Type B pancreatic cell (in vitro differentiated cells): ENCODE measurements around the gene PLCH2. TPM values are rescaled to one million over a fixed set of nuclear protein-coding genes. Genes with fewer than 3 reads are reported as not detected.

Experiments
- DNase-seq: peaks from one replicate; pipeline ENCODE4 v3.0.0; 2021; ENCODE audit warnings: mixed read lengths; ENCODE audit not compliant: unreplicated experiment; ENCODE audit errors: extremely low spot score
- H3K27ac Mint-ChIP-seq: 2 replicates; pipeline ENCODE4 v1.8.0; 2021; ENCODE audit warnings: mild to moderate bottlenecking, mixed read lengths
- H3K27me3 Mint-ChIP-seq: 2 replicates; pipeline ENCODE4 v1.8.0; 2021; ENCODE audit warnings: mixed read lengths
- H3K36me3 Mint-ChIP-seq: 2 replicates; pipeline ENCODE4 v1.8.0; 2021; ENCODE audit warnings: mixed read lengths
- H3K4me1 Mint-ChIP-seq: one replicate; pipeline ENCODE4 v1.8.0; 2021; ENCODE audit warnings: mixed read lengths; ENCODE audit not compliant: unreplicated experiment
- H3K4me3 Mint-ChIP-seq: 2 replicates; pipeline ENCODE4 v1.8.0; 2021; ENCODE audit warnings: mild to moderate bottlenecking, mixed read lengths
- H3K9me3 Mint-ChIP-seq: 2 replicates; pipeline ENCODE4 v1.8.0; 2021; ENCODE audit warnings: mixed read lengths
- CTCF ChIP-seq: fragments of 200-600 bp; sonication (generic); conservative IDR thresholded peaks from 2 replicates; pipeline ENCODE4 v1.5.0; 2021; ENCODE audit warnings: antibody characterized with exemption, mild to moderate bottlenecking
- total RNA-seq: library from RNA; stranded (reverse); gene quantifications from 2 replicates; pipeline ENCODE4 v1.2.1, GENCODE V29; 2021; ENCODE audit warnings: low replicate concordance

The PLCH2 gene
- total RNA-seq, 1 donor from 2014 or later, result 0.82 TPM

GRCh38 chr1:2538376-2538775 lies 62.3 kb downstream of the PLCH2 start:
- H3K4me3 Mint-ChIP-seq, result no peak overlapping the region
- H3K27ac Mint-ChIP-seq, result no peak overlapping the region
- no peak for TF ChIP-seq CTCF
- DNase-seq, result no peak
- peaks cover 14% of the 10 kb centered on the region for H3K4me1 Mint-ChIP-seq
- H3K9me3 Mint-ChIP-seq, result no peaks in the 10 kb centered on the region
- peaks cover 21% of the 10 kb centered on the region for H3K27me3 Mint-ChIP-seq
- no peaks in the 10 kb centered on the region for H3K36me3 Mint-ChIP-seq

- no peak for TF ChIP-seq CTCF
- no peak overlapping the region for H3K27ac Mint-ChIP-seq
- peaks cover 13% of the 10 kb centered on the region for H3K4me1 Mint-ChIP-seq
- no peak for DNase-seq
- H3K9me3 Mint-ChIP-seq, result no peaks in the 10 kb centered on the region
- no peaks in the 10 kb centered on the region for H3K36me3 Mint-ChIP-seq
- no peak overlapping the region for H3K4me3 Mint-ChIP-seq
- H3K27me3 Mint-ChIP-seq, result peaks cover 17% of the 10 kb centered on the region
Measured at GRCh38 chr1:2538872-2539271, 62.8 kb downstream of the PLCH2 start.

GRCh38 chr1:2539312-2539907 lies 63.3 kb downstream of the PLCH2 start:
- Mint-ChIP-seq H3K27me3 (peaks cover 14% of the 10 kb centered on the region), H3K27ac (no peak overlapping the region), H3K9me3 (no peaks in the 10 kb centered on the region), H3K4me1 (peaks cover 13% of the 10 kb centered on the region), H3K4me3 (no peak overlapping the region), H3K36me3 (no peaks in the 10 kb centered on the region)
- TF ChIP-seq CTCF, result peak; percentile 65
- no peak for DNase-seq

GRCh38 chr1:2540816-2541492 lies 64.9 kb downstream of the PLCH2 start:
- TF ChIP-seq CTCF, result no peak
- no peaks in the 10 kb centered on the region for H3K36me3 Mint-ChIP-seq
- H3K4me3 Mint-ChIP-seq, result no peak overlapping the region
- DNase-seq, result no peak
- peak overlapping the region; percentile 88 for H3K27ac Mint-ChIP-seq
- H3K9me3 Mint-ChIP-seq, result no peaks in the 10 kb centered on the region
- peaks cover 7% of the 10 kb centered on the region for H3K27me3 Mint-ChIP-seq
- peaks cover 7% of the 10 kb centered on the region for H3K4me1 Mint-ChIP-seq

GRCh38 chr1:2541619-2542245 lies 65.6 kb downstream of the PLCH2 start:
- Mint-ChIP-seq H3K9me3 (no peaks in the 10 kb centered on the region), H3K27me3 (peaks cover 3% of the 10 kb centered on the region), H3K36me3 (no peaks in the 10 kb centered on the region), H3K27ac (peak overlapping the region; percentile 88), H3K4me1 (peaks cover 7% of the 10 kb centered on the region), H3K4me3 (peak overlapping the region; percentile 62)
- no peak for TF ChIP-seq CTCF
- no peak for DNase-seq
